Tongue (tissue), 2 donors: ENCODE measurements around the gene PCLO. TPM values are rescaled to one million over a fixed set of nuclear protein-coding genes. Genes with fewer than 3 reads are reported as not detected.
"Not testable (repeated sequence)": the region's sequence is repeated elsewhere in the genome, so short reads cannot be mapped to it uniquely, and the experiment has no call there.

ENCODE experiments used
- DNase-seq: peaks from one replicate; pipeline ENCODE4 v3.0.0-alpha.2; 2015
- total RNA-seq: library from RNA; depleted of rRNA; stranded (reverse); fragments of >200 nt; gene quantifications from one replicate; pipeline ENCODE4 v1.2.3, GENCODE V29; 2014

Gene PCLO
- total RNA-seq, 1 donor from 2014 or later = 2.7 TPM

- DNase-seq = no peak
Observed at GRCh38 chr7:83038787-83039186, 123.9 kb downstream of the PCLO start.

GRCh38 chr7:83036721-83037380 is 125.8 kb downstream of the PCLO start:
- no peak for DNase-seq

- no peak for DNase-seq
Observed at GRCh38 chr7:83036130-83036529, 126.6 kb downstream of the PCLO start.

GRCh38 chr7:83032195-83032594 is 130.5 kb downstream of the PCLO start:
- DNase-seq = no peak

GRCh38 chr7:83023817-83024665 is 138.6 kb downstream of the PCLO start:
- DNase-seq = not testable (repeated sequence)

GRCh38 chr7:83021032-83021431 is 141.7 kb downstream of the PCLO start:
- no peak for DNase-seq

GRCh38 chr7:83020161-83020560 is 142.5 kb downstream of the PCLO start:
- DNase-seq = no peak

- DNase-seq = no peak
Observed at GRCh38 chr7:83015916-83016315, 146.8 kb downstream of the PCLO start.

- no peak for DNase-seq
Observed at GRCh38 chr7:83014546-83014945, 148.1 kb downstream of the PCLO start.

GRCh38 chr7:83011954-83012353 is 150.7 kb downstream of the PCLO start:
- DNase-seq = no peak

GRCh38 chr7:83005410-83005809 is 157.3 kb downstream of the PCLO start:
- DNase-seq = no peak

- DNase-seq = no peak
Observed at GRCh38 chr7:83001362-83002040, 161.2 kb downstream of the PCLO start.

- DNase-seq = no peak
Observed at GRCh38 chr7:82998436-82998835, 164.2 kb downstream of the PCLO start.

GRCh38 chr7:82985144-82985802 is 177.4 kb downstream of the PCLO start:
- no peak for DNase-seq

GRCh38 chr7:82980130-82980788 is 182.4 kb downstream of the PCLO start:
- no peak for DNase-seq

GRCh38 chr7:82975811-82976468 is 186.7 kb downstream of the PCLO start:
- no peak for DNase-seq

- no peak for DNase-seq
Observed at GRCh38 chr7:82972135-82972534, 190.5 kb downstream of the PCLO start.

- DNase-seq = no peak
Observed at GRCh38 chr7:82965088-82966036, 197.3 kb downstream of the PCLO start.

- no peak for DNase-seq
Observed at GRCh38 chr7:82964150-82964882, 198.4 kb downstream of the PCLO start.

GRCh38 chr7:82961240-82961639 is 201.4 kb downstream of the PCLO start:
- no peak for DNase-seq
